Measurements from ENCODE around the gene PLPPR5.

GRCh38 chr1:98949166-98949565 lies 55.5 kb downstream of the PLPPR5 start:
- no peak for TF ChIP-seq CTCF (IDR thresholded peaks at IDR 0.05)
- no peak for TF ChIP-seq POLR2A (IDR thresholded peaks at IDR 0.05)
- TF ChIP-seq POLR2AphosphoS5 (IDR thresholded peaks at IDR 0.05): no peak
- TF ChIP-seq EP300 (IDR thresholded peaks at IDR 0.05): no peak

Measured in suprapubic skin (tissue), 4 donors.